C4-2B (cell line): ENCODE data around the gene TOPAZ1.

Experiments used
- ZFX ChIP-seq: fragments of 450-650 bp; IDR thresholded peaks from 2 replicates; pipeline ENCODE4 v1.6.1; 2017
- TF ChIP-seq, protein P1 (sequence below): fragments of 450-650 bp; conservative IDR thresholded peaks from 2 replicates; pipeline ENCODE4 v1.5.1; 2017; ENCODE audit warnings: mild to moderate bottlenecking

DNA sequence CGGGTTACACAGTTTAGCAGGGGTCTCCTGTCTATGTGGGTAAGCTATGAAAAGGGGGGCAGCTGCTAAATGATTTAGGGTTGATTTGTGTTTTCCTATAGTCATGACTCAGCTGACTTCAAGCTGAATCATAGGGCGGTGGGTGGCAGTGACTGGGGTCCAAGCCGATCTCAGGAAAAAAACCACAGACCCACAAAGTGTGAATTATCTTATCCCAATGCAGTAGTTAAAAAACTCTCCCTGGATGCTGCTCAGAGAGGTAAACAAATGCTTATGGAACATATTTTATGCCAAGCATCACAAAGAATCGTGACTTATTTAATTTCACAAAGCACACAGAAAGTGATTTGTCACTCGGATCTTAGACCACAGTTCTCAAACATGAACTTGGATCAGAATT, 18.4 kb upstream of the TOPAZ1 start:
- TF ChIP-seq, protein P1, sequence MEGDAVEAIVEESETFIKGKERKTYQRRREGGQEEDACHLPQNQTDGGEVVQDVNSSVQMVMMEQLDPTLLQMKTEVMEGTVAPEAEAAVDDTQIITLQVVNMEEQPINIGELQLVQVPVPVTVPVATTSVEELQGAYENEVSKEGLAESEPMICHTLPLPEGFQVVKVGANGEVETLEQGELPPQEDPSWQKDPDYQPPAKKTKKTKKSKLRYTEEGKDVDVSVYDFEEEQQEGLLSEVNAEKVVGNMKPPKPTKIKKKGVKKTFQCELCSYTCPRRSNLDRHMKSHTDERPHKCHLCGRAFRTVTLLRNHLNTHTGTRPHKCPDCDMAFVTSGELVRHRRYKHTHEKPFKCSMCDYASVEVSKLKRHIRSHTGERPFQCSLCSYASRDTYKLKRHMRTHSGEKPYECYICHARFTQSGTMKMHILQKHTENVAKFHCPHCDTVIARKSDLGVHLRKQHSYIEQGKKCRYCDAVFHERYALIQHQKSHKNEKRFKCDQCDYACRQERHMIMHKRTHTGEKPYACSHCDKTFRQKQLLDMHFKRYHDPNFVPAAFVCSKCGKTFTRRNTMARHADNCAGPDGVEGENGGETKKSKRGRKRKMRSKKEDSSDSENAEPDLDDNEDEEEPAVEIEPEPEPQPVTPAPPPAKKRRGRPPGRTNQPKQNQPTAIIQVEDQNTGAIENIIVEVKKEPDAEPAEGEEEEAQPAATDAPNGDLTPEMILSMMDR: no peak
- TF ChIP-seq ZFX: no peak
